K562 (cell line): ENCODE results near the gene FBL. TPM values are rescaled to one million over a fixed set of nuclear protein-coding genes. Genes with fewer than 3 reads are reported as not detected.
A peak's percentile ranks its signal among the peaks of the same experiment; 100 is the strongest.

Experiments used
- ATF1 ChIP-seq, 2 experiments: fragments of 450-650 bp in 1 of 2; IDR thresholded peaks; 2 replicates each; pipeline ENCODE4 v1.6.1; 2016; ENCODE audit warnings: missing compliant biosample characterization in 1 of 2, missing genetic modification characterization in 1 of 2
- GABPA ChIP-seq: fragments of 200-800 bp; sonication (Bioruptor generic); conservative IDR thresholded peaks from 2 replicates; pipeline ENCODE4 v1.6.1; 2016; ENCODE audit warnings: low read depth, missing genetic modification characterization, missing compliant biosample characterization
- HEY1 ChIP-seq: fragments of 250-450 bp; sonication (Bioruptor Pico); IDR thresholded peaks from 2 replicates; pipeline ENCODE4 v1.5.0; 2020; ENCODE audit warnings: mild to moderate bottlenecking, moderate library complexity, borderline replicate concordance
- MAFG ChIP-seq: fragments of 450-650 bp; conservative IDR thresholded peaks from 2 replicates; pipeline ENCODE4 v1.6.1; 2016; ENCODE audit warnings: missing genetic modification characterization, missing compliant biosample characterization
- RBM22 ChIP-seq: fragments of 200-400 bp; formaldehyde crosslinking; IDR thresholded peaks from 2 replicates; pipeline ENCODE4 v1.6.1; 2018; ENCODE audit warnings: low read length, low read depth; ENCODE audit not compliant: poor library complexity, severe bottlenecking
- TEAD2 ChIP-seq: fragments of 450-650 bp; IDR thresholded peaks from 2 replicates; pipeline ENCODE4 v1.6.1; 2016; ENCODE audit warnings: missing genetic modification characterization, control low read depth, missing compliant biosample characterization
- TOE1 ChIP-seq, 2 experiments: fragments of 450-650 bp in 1 of 2; sonication (generic) in 1 of 2; formaldehyde crosslinking in 1 of 2; IDR thresholded peaks; 2 replicates each; pipeline versions ENCODE4 v1.7.1 to v1.8.0; 2016 to 2022; ENCODE audit warnings: borderline replicate concordance in 2 of 2, mild to moderate bottlenecking in 2 of 2, antibody characterized with exemption in 1 of 2, inconsistent platforms in 1 of 2, low read depth in 1 of 2, missing genetic modification reagents in 1 of 2, moderate library complexity in 1 of 2
- ZKSCAN8 ChIP-seq: fragments of 200-800 bp; sonication (Bioruptor generic); IDR thresholded peaks from 2 replicates; pipeline ENCODE4 v1.6.1; 2016; ENCODE audit warnings: missing genetic modification characterization, missing compliant biosample characterization
- ZNF274 ChIP-seq: IDR thresholded peaks from 2 replicates; pipeline ENCODE4 v1.6.1; 2011; ENCODE audit warnings: low read depth, mild to moderate bottlenecking, low read length, moderate library complexity, borderline replicate concordance
- ZNF707 ChIP-seq: fragments of 250-450 bp; sonication (Bioruptor Pico); conservative IDR thresholded peaks from 2 replicates; pipeline ENCODE4 v1.8.0; 2022; ENCODE audit warnings: inconsistent platforms, mild to moderate bottlenecking, moderate library complexity
- polyA plus RNA-seq, 8 experiments: library from polyadenylated mRNA; depleted of rRNA in 4 of 8; stranded (reverse) in 5 of 8; unstranded in 3 of 8; fragments of >200 nt; fragmentation: Nextera tagmentation in 2 of 8; fragmentation: Illumina TruSeq in 1 of 8; extraction: Ambion mirVana in 2 of 8; extraction: Trizol in 1 of 8; gene quantifications; 2 replicates each; pipeline versions ENCODE4 v1.2.1 to v1.2.3, GENCODE V29; 2011 to 2014; ENCODE audit warnings: inconsistent platforms in 1 of 8, missing spikeins in 1 of 8
- total RNA-seq, 7 experiments: library from RNA; depleted of rRNA in 6 of 7; stranded (reverse); fragments of >200 nt in 6 of 7; fragmentation: Illumina TruSeq in 2 of 7; extraction: Trizol in 2 of 7; gene quantifications; 2 replicates each; pipeline versions ENCODE4 v1.2.1 to v1.2.3, GENCODE V29; 2011 to 2021; ENCODE audit warnings: low replicate concordance in 1 of 7
- TF ChIP-seq, protein P1 (sequence below), 2 experiments: fragments of 450-650 bp in 1 of 2; sonication (generic) in 1 of 2; formaldehyde crosslinking in 1 of 2; IDR thresholded peaks in 1 of 2; conservative IDR thresholded peaks in 1 of 2; 2 replicates each; pipeline versions ENCODE4 v1.6.1 to v1.8.1; 2016 to 2023; ENCODE audit warnings: mild to moderate bottlenecking in 2 of 2, moderate library complexity in 2 of 2, inconsistent platforms in 1 of 2, missing genetic modification reagents in 1 of 2
- TF ChIP-seq, protein P2 (sequence below): fragments of 250-450 bp; sonication (Bioruptor Pico); IDR thresholded peaks from 2 replicates; pipeline ENCODE4 v1.4.0; 2020; ENCODE audit warnings: borderline replicate concordance
- TF ChIP-seq, protein P3 (sequence below), 2 experiments: IDR thresholded peaks in 1 of 2; conservative IDR thresholded peaks in 1 of 2; 2 replicates each; pipeline ENCODE4 v1.6.1; 2016; ENCODE audit warnings: low read depth in 2 of 2, mild to moderate bottlenecking in 1 of 2, missing compliant biosample characterization in 1 of 2, missing genetic modification characterization in 1 of 2, moderate library complexity in 1 of 2
- TF ChIP-seq, protein P4 (sequence below): fragments of 250-450 bp; sonication (Bioruptor Pico); IDR thresholded peaks from 2 replicates; pipeline ENCODE4 v1.4.0; 2020; ENCODE audit warnings: mild to moderate bottlenecking, moderate library complexity, borderline replicate concordance
- TF ChIP-seq, protein P5 (sequence below): fragments of 250-450 bp; sonication (Bioruptor Pico); IDR thresholded peaks from 2 replicates; pipeline ENCODE4 v1.5.0; 2022; ENCODE audit warnings: mild to moderate bottlenecking

The FBL gene
- total and polyA plus RNA-seq, 9 of the 15 experiments (the other 6 are each of a cell fraction or from before 2014, with no cell fraction given): 201 to 1,696 (median 696) TPM

DNA sequence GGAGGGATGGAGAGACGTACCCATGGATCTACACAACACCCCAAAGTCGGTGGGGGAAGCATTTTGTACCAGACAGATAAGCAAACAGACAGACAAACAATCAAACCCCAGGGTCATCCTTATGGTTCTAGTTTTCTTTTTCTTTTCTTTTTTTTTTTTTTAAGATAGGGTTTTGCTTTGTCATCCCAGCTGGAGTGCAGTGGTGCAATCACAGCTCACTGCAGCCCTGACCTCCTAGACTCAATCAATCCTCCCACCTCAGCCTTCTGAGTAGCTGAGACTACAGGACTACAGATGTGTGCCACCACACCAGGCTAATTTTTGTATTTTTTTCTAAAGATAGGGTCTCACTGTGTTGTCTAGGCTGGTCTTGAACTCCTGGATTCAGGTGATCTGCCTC is 17.9 kb upstream of the FBL start (continued):
- TF ChIP-seq, protein P1, sequence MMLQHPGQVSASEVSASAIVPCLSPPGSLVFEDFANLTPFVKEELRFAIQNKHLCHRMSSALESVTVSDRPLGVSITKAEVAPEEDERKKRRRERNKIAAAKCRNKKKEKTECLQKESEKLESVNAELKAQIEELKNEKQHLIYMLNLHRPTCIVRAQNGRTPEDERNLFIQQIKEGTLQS (IDR thresholded peaks at IDR 0.05): 0 out of 2 replicates have a peak, but pooled peaks have one; percentile 21
- TF ChIP-seq, protein P1 (CRISPR knock-in tag; conservative IDR thresholded peaks at IDR 0.05): no peak
- no peak for TF ChIP-seq GABPA
- no peak for TF ChIP-seq ZNF707 (CRISPR knock-in tag)
- TF ChIP-seq HEY1: no peak
- TF ChIP-seq ZKSCAN8: no peak
- TF ChIP-seq TOE1 (IDR thresholded peaks at IDR 0.05; ENCODE audit: borderline replicate concordance): no peak
- no peak for TF ChIP-seq TOE1 (CRISPR knock-in tag; IDR thresholded peaks at IDR 0.05; ENCODE audit: borderline replicate concordance, low read depth)
- TF ChIP-seq RBM22: no peak
- TF ChIP-seq, protein P2, sequence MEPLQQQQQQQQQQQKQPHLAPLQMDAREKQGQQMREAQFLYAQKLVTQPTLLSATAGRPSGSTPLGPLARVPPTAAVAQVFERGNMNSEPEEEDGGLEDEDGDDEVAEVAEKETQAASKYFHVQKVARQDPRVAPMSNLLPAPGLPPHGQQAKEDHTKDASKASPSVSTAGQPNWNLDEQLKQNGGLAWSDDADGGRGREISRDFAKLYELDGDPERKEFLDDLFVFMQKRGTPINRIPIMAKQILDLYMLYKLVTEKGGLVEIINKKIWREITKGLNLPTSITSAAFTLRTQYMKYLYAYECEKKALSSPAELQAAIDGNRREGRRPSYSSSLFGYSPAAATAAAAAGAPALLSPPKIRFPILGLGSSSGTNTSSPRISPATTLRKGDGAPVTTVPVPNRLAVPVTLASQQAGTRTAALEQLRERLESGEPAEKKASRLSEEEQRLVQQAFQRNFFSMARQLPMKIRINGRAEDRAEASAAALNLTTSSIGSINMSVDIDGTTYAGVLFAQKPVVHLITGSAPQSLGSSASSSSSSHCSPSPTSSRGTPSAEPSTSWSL (CRISPR knock-in tag): no peak
- no peak for TF ChIP-seq ZNF274
- TF ChIP-seq MAFG (tag): peak; percentile 87
- TF ChIP-seq, protein P3, sequence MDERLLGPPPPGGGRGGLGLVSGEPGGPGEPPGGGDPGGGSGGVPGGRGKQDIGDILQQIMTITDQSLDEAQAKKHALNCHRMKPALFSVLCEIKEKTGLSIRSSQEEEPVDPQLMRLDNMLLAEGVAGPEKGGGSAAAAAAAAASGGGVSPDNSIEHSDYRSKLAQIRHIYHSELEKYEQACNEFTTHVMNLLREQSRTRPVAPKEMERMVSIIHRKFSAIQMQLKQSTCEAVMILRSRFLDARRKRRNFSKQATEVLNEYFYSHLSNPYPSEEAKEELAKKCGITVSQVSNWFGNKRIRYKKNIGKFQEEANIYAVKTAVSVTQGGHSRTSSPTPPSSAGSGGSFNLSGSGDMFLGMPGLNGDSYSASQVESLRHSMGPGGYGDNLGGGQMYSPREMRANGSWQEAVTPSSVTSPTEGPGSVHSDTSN (CRISPR knock-in tag; IDR thresholded peaks at IDR 0.05; ENCODE audit: low read depth): no peak
- TF ChIP-seq, protein P3 (tag; conservative IDR thresholded peaks at IDR 0.05; ENCODE audit: low read depth): 0 out of 2 replicates have a peak, but pooled peaks have one; percentile 29
- TF ChIP-seq, protein P4, sequence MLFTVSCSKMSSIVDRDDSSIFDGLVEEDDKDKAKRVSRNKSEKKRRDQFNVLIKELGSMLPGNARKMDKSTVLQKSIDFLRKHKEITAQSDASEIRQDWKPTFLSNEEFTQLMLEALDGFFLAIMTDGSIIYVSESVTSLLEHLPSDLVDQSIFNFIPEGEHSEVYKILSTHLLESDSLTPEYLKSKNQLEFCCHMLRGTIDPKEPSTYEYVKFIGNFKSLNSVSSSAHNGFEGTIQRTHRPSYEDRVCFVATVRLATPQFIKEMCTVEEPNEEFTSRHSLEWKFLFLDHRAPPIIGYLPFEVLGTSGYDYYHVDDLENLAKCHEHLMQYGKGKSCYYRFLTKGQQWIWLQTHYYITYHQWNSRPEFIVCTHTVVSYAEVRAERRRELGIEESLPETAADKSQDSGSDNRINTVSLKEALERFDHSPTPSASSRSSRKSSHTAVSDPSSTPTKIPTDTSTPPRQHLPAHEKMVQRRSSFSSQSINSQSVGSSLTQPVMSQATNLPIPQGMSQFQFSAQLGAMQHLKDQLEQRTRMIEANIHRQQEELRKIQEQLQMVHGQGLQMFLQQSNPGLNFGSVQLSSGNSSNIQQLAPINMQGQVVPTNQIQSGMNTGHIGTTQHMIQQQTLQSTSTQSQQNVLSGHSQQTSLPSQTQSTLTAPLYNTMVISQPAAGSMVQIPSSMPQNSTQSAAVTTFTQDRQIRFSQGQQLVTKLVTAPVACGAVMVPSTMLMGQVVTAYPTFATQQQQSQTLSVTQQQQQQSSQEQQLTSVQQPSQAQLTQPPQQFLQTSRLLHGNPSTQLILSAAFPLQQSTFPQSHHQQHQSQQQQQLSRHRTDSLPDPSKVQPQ (CRISPR knock-in tag): no peak
- TF ChIP-seq ATF1 (CRISPR knock-in tag; IDR thresholded peaks at IDR 0.05): no peak
- no peak for TF ChIP-seq ATF1 (tag; IDR thresholded peaks at IDR 0.05)
- TF ChIP-seq, protein P5, sequence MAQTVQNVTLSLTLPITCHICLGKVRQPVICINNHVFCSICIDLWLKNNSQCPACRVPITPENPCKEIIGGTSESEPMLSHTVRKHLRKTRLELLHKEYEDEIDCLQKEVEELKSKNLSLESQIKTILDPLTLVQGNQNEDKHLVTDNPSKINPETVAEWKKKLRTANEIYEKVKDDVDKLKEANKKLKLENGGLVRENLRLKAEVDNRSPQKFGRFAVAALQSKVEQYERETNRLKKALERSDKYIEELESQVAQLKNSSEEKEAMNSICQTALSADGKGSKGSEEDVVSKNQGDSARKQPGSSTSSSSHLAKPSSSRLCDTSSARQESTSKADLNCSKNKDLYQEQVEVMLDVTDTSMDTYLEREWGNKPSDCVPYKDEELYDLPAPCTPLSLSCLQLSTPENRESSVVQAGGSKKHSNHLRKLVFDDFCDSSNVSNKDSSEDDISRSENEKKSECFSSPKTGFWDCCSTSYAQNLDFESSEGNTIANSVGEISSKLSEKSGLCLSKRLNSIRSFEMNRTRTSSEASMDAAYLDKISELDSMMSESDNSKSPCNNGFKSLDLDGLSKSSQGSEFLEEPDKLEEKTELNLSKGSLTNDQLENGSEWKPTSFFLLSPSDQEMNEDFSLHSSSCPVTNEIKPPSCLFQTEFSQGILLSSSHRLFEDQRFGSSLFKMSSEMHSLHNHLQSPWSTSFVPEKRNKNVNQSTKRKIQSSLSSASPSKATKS (CRISPR knock-in tag): no peak
- TF ChIP-seq TEAD2 (tag): no peak
